HCT116 (cell line): ENCODE results near the gene GPR157. TPM values are rescaled to one million over a fixed set of nuclear protein-coding genes. Genes with fewer than 3 reads are reported as not detected.
A peak's percentile ranks its signal among the peaks of the same experiment; 100 is the strongest.

Experiments used
- ATAC-seq: fragments of 200-7000 bp; cut with Tn5 transposase; 2 replicates; pipeline ENCODE4 v1.9.1; 2020; ENCODE audit warnings: mild to moderate bottlenecking, moderate library complexity
- BruUV-seq: library from RNA; stranded (reverse); fragments of 400-500 nt; replicated peaks from 2 replicates; lab custom pipeline; 2021; lab: Mats Ljungman, UMichigan
- CTCF ChIA-PET: fragments of 300-600 bp; sonication (Branson Sonifier 250); formaldehyde crosslinking; loops from one replicate; lab custom pipeline; 2021; ENCODE audit warnings: antibody characterized with exemption; lab: Charles Lee
- POLR2A ChIA-PET: fragments of 300-600, 350-600 bp; sonication (Branson Sonifier 250); formaldehyde crosslinking; loops from one replicate; lab custom pipeline; 2021; ENCODE audit warnings: antibody characterized with exemption; lab: Charles Lee
- RAD21 ChIA-PET, 2 experiments: fragments of 300-600 bp; sonication (Branson Sonifier 250); formaldehyde crosslinking; loops; one replicate each; lab custom pipeline; 2023; ENCODE audit warnings: low total read pairs in 2 of 2; ENCODE audit not compliant: uncharacterized antibody in 2 of 2, unreplicated experiment in 2 of 2, low non-redundant PET in 1 of 2; lab: Charles Lee
- DNase-seq: peaks from one replicate; pipeline ENCODE4 v3.0.0-alpha.2; 2010; ENCODE audit warnings: low read depth, low spot score
- H2AFZ ChIP-seq: fragments of 200-600 bp; shearing (Covaris generic), sonication (generic); 2 replicates; pipeline ENCODE4 v1.6.1; 2017; ENCODE audit warnings: low read depth, mixed run types, mixed read lengths, antibody characterized with exemption, low read length; ENCODE audit not compliant: poor library complexity, severe bottlenecking
- H3K27ac ChIP-seq: 2 replicates; pipeline ENCODE4 v1.5.1; 2012; ENCODE audit warnings: low read depth, low read length
- H3K27me3 ChIP-seq: fragments of 200-600 bp; sonication (generic); 2 replicates; pipeline ENCODE4 v1.6.1; 2016; ENCODE audit warnings: mixed run types, low read length, mixed read lengths; ENCODE audit not compliant: insufficient read depth
- H3K36me3 ChIP-seq, 2 experiments: fragments of 200-500 bp in 1 of 2; fragments of 200-600 bp in 1 of 2; sonication (Bioruptor generic) in 1 of 2; sonication (generic) in 1 of 2; 2 replicates each; pipeline versions ENCODE4 v1.5.1 to v1.6.1; 2014 to 2016; ENCODE audit warnings: low read length in 2 of 2, inconsistent platforms in 1 of 2, mixed read lengths in 1 of 2, mixed run types in 1 of 2; ENCODE audit not compliant: insufficient read depth in 2 of 2, control insufficient read depth in 1 of 2
- H3K4me1 ChIP-seq, 2 experiments: fragments of 200-600 bp in 1 of 2; sonication (generic) in 1 of 2; 2 replicates each; pipeline versions ENCODE4 v1.5.1 to v1.6.1; 2012 to 2017; ENCODE audit warnings: low read length in 2 of 2, inconsistent platforms in 1 of 2, mild to moderate bottlenecking in 1 of 2, mixed read lengths in 1 of 2, mixed run types in 1 of 2, moderate library complexity in 1 of 2; ENCODE audit not compliant: insufficient read depth in 2 of 2, control insufficient read depth in 1 of 2
- H3K4me2 ChIP-seq: fragments of 200-600 bp; sonication (generic); 2 replicates; pipeline ENCODE4 v1.6.1; 2017; ENCODE audit warnings: mixed run types, low read length, mixed read lengths
- H3K4me3 ChIP-seq, 2 experiments: fragments of 200-600 bp in 1 of 2; sonication (generic) in 1 of 2; replicated peaks in 1 of 2; 2 replicates each; pipeline ENCODE4 v1.5.1; 2011 to 2016; ENCODE audit warnings: low read length in 2 of 2, control low read depth in 1 of 2, low read depth in 1 of 2, mild to moderate bottlenecking in 1 of 2, mixed read lengths in 1 of 2, mixed run types in 1 of 2
- H3K79me2 ChIP-seq: fragments of 200-600 bp; sonication (generic); 2 replicates; pipeline ENCODE4 v1.6.1; 2017; ENCODE audit warnings: mild to moderate bottlenecking, mixed run types, low read length, moderate library complexity, mixed read lengths; ENCODE audit not compliant: insufficient read depth
- H3K9ac ChIP-seq: fragments of 200-600 bp; sonication (generic); 2 replicates; pipeline ENCODE4 v1.6.1; 2016; ENCODE audit warnings: low read length, mixed read lengths
- H3K9me2 ChIP-seq: fragments of 200-600 bp; sonication (generic), shearing (Covaris generic); 2 replicates; pipeline ENCODE4 v1.6.1; 2017; ENCODE audit warnings: mixed run types, mild to moderate bottlenecking, moderate library complexity; ENCODE audit not compliant: insufficient read depth
- H3K9me3 ChIP-seq, 2 experiments: fragments of 200-500 bp in 1 of 2; fragments of 200-600 bp in 1 of 2; sonication (Bioruptor generic) in 1 of 2; sonication (generic) in 1 of 2; 2 replicates each; pipeline ENCODE4 v1.6.1; 2014 to 2017; ENCODE audit warnings: low read length in 2 of 2, mixed read lengths in 2 of 2, inconsistent platforms in 1 of 2, low read depth in 1 of 2, mild to moderate bottlenecking in 1 of 2, mixed run types in 1 of 2, moderate library complexity in 1 of 2; ENCODE audit not compliant: control insufficient read depth in 1 of 2, insufficient read depth in 1 of 2
- H4K20me1 ChIP-seq: fragments of 200-600 bp; sonication (generic), shearing (Covaris generic); 2 replicates; pipeline ENCODE4 v1.6.1; 2017; ENCODE audit warnings: mixed run types, mild to moderate bottlenecking, moderate library complexity; ENCODE audit not compliant: insufficient read depth
- CTCF ChIP-seq, 3 experiments: fragments of 200-600 bp in 1 of 3; sonication (generic) in 1 of 3; IDR thresholded peaks in 2 of 3; conservative IDR thresholded peaks in 1 of 3; 2 replicates each; pipeline ENCODE4 v1.5.1; 2012 to 2017; ENCODE audit warnings: low read depth in 2 of 3, low read length in 2 of 3, antibody characterized with exemption in 1 of 3, borderline replicate concordance in 1 of 3, control low read depth in 1 of 3, mild to moderate bottlenecking in 1 of 3, mixed read lengths in 1 of 3, mixed run types in 1 of 3, moderate library complexity in 1 of 3; ENCODE audit not compliant: insufficient read depth in 1 of 3
- YY1 ChIP-seq: IDR thresholded peaks from 2 replicates; pipeline ENCODE4 v1.6.1; 2011; ENCODE audit warnings: low read length, low read depth, moderate library complexity, mild to moderate bottlenecking; ENCODE audit not compliant: insufficient replicate concordance; ENCODE audit errors: extremely low read depth
- intact Hi-C: fragments of 100-400 bp; cut with micrococcal nuclease; formaldehyde crosslinking; loops from 2 replicates; pipeline ENCODE4 v1.10.0; 2022
- total RNA-seq: library from RNA; stranded (reverse); gene quantifications from one replicate; pipeline ENCODE4 v1.2.1, GENCODE V29; 2021; ENCODE audit not compliant: unreplicated experiment
- TF ChIP-seq, protein P1 (sequence below): IDR thresholded peaks from 2 replicates; pipeline ENCODE4 v1.6.1; 2012; ENCODE audit warnings: low read depth
- TF ChIP-seq, protein P2 (sequence below): IDR thresholded peaks from 2 replicates; pipeline ENCODE4 v1.6.1; 2011; ENCODE audit warnings: mild to moderate bottlenecking, low read length, moderate library complexity; ENCODE audit not compliant: insufficient replicate concordance; ENCODE audit errors: extremely low read depth

The GPR157 gene
- total RNA-seq, 1 experiment from 2014 or later = 7.7 TPM

- Histone ChIP-seq H3K27ac (peak overlapping the region; percentile 74; the same call in 1 of the 2 replicates), H3K4me3 (peak overlapping the region; percentile 74 to 92), H3K9me2 (no peaks in the 10 kb centered on the region), H4K20me1 (no peaks in the 10 kb centered on the region), H3K9ac (peak overlapping the region; percentile 84), H3K9me3 (no peaks in the 10 kb centered on the region), H3K79me2 (peaks cover 11% of the 10 kb centered on the region; the same call in 1 of the 2 replicates), H3K36me3 (no peaks in the 10 kb centered on the region), H3K4me1 (peaks cover 12 to 33% of the 10 kb centered on the region in 2 experiments), H2AFZ (no peak overlapping the region), H3K4me2 (peak overlapping the region; percentile 99), H3K27me3 (no peaks in the 10 kb centered on the region)
- ATAC-seq = no peak
- DNase-seq = no peak
- CTCF ChIA-PET = interaction anchor here (0.7 kb wide), 1 partner anchor 19 kb away, joined by 3 read pairs; no protein-coding TSS in a partner anchor
- POLR2A ChIA-PET = interaction anchor here (0.6 kb wide), 2 partner anchors 12 to 47 kb away, joined by 3 read pairs; no protein-coding TSS in a partner anchor
- BruUV-seq = TSS peak; percentile 48
- RAD21 ChIA-PET = no interaction called here
- TF ChIP-seq, protein P1, sequence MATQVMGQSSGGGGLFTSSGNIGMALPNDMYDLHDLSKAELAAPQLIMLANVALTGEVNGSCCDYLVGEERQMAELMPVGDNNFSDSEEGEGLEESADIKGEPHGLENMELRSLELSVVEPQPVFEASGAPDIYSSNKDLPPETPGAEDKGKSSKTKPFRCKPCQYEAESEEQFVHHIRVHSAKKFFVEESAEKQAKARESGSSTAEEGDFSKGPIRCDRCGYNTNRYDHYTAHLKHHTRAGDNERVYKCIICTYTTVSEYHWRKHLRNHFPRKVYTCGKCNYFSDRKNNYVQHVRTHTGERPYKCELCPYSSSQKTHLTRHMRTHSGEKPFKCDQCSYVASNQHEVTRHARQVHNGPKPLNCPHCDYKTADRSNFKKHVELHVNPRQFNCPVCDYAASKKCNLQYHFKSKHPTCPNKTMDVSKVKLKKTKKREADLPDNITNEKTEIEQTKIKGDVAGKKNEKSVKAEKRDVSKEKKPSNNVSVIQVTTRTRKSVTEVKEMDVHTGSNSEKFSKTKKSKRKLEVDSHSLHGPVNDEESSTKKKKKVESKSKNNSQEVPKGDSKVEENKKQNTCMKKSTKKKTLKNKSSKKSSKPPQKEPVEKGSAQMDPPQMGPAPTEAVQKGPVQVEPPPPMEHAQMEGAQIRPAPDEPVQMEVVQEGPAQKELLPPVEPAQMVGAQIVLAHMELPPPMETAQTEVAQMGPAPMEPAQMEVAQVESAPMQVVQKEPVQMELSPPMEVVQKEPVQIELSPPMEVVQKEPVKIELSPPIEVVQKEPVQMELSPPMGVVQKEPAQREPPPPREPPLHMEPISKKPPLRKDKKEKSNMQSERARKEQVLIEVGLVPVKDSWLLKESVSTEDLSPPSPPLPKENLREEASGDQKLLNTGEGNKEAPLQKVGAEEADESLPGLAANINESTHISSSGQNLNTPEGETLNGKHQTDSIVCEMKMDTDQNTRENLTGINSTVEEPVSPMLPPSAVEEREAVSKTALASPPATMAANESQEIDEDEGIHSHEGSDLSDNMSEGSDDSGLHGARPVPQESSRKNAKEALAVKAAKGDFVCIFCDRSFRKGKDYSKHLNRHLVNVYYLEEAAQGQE = no peak
- TF ChIP-seq, protein P2, sequence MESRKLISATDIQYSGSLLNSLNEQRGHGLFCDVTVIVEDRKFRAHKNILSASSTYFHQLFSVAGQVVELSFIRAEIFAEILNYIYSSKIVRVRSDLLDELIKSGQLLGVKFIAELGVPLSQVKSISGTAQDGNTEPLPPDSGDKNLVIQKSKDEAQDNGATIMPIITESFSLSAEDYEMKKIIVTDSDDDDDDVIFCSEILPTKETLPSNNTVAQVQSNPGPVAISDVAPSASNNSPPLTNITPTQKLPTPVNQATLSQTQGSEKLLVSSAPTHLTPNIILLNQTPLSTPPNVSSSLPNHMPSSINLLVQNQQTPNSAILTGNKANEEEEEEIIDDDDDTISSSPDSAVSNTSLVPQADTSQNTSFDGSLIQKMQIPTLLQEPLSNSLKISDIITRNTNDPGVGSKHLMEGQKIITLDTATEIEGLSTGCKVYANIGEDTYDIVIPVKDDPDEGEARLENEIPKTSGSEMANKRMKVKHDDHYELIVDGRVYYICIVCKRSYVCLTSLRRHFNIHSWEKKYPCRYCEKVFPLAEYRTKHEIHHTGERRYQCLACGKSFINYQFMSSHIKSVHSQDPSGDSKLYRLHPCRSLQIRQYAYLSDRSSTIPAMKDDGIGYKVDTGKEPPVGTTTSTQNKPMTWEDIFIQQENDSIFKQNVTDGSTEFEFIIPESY = no peak
- no peak for TF ChIP-seq CTCF (IDR thresholded peaks at IDR 0.05 in 2 of 3, conservative IDR thresholded peaks at IDR 0.05 in 1 of 3; ENCODE audit: borderline replicate concordance in 1 of 3, insufficient read depth in 1 of 3, low read depth in 2 of 3, low read length in 2 of 3)
- TF ChIP-seq YY1 = no peak
- intact Hi-C loops = no loop called here
Observed at GRCh38 chr1:9127395-9128165, 1.3 kb downstream of the GPR157 start.
